HG03135 (cell line): ENCODE measurements around the gene ZNF438.
"Not testable (repeated sequence)": the region's sequence is repeated elsewhere in the genome, so short reads cannot be mapped to it uniquely, and the experiment has no call there.

ENCODE experiments used
- ATAC-seq: cut with Tn5 transposase; IDR thresholded peaks from one replicate; pipeline ENCODE4 v1.9.1; 2021; ENCODE audit warnings: mild to moderate bottlenecking, moderate library complexity; ENCODE audit not compliant: unreplicated experiment

The ZNF438 gene

GRCh38 chr10:30959836-30960210, 71.8 kb downstream of the ZNF438 start:
- ATAC-seq: no peak

DNA sequence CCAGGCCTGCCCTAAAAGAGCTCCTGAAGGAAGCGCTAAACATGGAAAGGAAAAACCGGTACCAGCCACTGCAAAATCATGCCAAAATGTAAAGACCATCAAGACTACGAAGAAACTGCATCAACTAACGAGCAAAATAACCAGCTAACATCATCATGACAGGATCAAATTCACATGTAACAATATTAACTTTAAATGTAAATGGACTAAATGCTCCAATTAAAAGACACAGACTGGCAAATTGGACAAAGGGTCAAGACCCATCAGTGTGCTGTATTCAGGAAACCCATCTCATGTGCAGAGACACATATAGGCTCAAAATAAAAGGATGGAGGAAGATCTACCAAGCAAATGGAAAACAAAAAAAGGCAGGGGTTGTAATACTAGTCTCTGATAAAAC, 82.4 kb downstream of the ZNF438 start:
- not testable (repeated sequence) for ATAC-seq

- ATAC-seq: no peak
These were observed 87.7 kb downstream of the ZNF438 start for GRCh38 chr10:30944005-30944404.

GRCh38 chr10:30943451-30943850, 88.2 kb downstream of the ZNF438 start:
- no peak for ATAC-seq

DNA sequence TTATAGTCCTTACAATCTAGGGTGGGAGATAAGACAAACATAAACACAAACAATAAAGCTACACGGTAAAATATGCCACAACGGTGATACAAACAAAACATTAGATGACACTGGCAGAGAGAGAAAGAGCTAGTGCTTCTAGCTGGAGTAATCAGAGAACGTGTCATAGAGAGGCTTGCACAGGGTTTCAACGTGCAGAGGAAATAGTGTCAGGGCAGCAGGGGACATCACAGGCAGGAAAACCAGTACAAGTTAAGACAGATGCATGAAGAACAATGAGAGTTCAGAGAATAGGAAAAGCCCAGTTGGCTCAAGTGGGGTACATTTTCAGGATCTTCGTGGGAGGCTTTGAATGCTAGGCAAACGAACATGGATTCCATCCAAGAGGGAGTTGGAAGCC, 91.4 kb downstream of the ZNF438 start:
- ATAC-seq: no peak

- no peak for ATAC-seq
These were observed 91.9 kb downstream of the ZNF438 start for GRCh38 chr10:30939643-30940251.

GRCh38 chr10:30935078-30935477, 96.6 kb downstream of the ZNF438 start:
- ATAC-seq: no peak

- ATAC-seq: no peak
These were observed 100.6 kb downstream of the ZNF438 start for GRCh38 chr10:30931094-30931493.

GRCh38 chr10:30929901-30930520, 101.7 kb downstream of the ZNF438 start:
- no peak for ATAC-seq

DNA sequence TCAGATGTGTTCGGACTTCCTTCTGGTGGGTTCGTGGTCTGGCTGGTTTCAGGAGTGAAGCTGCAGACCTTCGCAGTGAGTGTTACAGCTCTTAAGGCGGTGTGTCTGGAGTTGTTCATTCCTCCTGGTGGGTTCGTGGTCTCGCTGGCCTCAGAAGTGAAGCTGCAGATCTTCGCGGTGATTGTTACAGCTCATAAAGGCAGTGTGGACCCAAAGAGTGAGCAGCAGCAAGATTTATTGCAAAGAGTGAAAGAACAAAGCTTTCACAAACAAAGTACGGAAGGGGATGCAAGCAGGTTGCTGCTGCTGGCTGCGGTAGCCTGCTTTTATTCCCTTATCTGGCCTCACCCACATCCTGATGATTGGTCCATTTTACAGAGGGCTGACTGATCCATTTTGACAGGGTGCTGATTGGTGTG, 102.3 kb downstream of the ZNF438 start:
- ATAC-seq: not testable (repeated sequence)

DNA sequence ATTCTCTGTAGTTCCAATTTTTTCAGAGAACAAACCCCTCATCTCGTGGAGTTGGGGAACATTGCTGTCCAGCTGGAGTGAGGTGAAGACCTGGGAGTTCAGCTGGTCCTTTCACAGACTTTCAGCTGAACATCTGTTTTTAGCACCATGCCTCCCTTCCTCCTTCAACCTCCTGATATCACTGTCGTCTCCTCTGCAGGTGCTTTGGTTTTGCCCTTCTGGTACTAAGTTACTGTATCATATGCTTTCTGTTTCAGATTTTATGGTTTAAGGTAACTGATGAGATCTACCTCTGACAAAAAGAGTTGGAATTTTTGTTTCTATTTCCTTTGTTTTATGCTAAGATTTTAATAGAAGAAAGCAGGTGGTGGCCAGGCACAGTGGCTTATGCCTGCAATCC, 102.9 kb downstream of the ZNF438 start:
- peak; percentile 59 for ATAC-seq

GRCh38 chr10:30918651-30919050, 113.0 kb downstream of the ZNF438 start:
- ATAC-seq: no peak

DNA sequence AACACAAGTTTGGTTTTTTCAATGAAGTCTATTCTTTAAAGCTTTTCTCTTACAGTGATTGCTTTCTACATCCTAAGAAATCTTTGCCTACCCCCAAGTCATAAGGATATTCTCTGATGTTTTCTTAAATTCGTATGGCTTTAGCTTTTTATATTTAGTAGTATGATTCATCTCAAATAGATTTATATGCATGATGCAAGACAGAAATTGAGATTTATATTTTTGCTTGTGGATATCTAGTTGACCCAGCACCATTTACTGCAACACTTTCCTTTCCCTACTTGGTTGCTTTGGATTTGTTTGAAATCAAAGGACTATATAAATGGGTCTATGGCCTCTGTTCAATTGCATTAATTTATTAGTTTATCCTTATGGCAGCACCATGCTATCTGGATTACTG, 113.9 kb downstream of the ZNF438 start:
- ATAC-seq: no peak

DNA sequence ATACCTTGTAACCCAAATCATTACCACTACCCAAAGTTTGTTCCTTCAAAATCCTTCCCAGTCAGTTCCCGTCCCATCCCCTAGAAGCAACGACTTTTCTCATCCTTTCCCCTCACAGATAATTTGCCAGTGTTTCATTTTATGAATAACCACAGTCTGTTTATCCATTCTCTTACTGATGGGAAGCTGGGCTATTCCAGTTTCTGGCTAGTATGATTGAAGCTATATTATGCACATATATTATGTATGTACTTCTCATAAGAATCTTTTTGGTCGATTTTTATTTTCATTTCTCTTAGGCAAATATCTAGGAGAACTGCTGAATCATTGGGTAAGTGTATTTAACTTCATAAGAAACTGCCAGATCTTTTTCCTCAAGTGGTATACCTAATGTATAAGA, 114.6 kb downstream of the ZNF438 start:
- no peak for ATAC-seq

- ATAC-seq: no peak
These were observed 116.5 kb downstream of the ZNF438 start for GRCh38 chr10:30915146-30915545.

DNA sequence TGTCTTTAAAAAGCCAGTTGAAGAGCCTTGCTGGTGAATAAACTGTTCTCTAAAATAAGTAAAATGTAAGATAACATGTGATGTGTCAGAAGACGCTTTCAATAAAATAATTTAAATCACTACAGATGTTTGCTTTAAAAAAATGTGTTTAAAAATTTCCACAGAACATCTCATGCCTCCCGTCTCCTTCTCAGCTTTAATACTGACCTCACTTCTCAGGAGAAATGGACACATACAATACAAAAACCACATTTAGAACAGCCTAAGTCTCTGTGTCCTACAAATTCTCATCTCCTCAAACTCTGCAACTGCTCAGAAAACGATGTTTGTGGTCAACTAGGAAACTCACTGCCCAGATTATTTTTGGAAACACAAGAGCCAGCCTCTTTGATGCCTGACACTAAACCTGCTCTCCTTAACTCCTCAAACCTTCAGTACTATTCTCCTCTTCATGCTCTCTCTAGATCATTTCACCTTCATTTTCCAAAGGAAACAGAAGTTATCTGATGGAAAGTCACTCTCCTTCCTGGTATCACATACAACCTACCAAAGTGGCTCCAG, 120.3 kb downstream of the ZNF438 start:
- no peak for ATAC-seq

DNA sequence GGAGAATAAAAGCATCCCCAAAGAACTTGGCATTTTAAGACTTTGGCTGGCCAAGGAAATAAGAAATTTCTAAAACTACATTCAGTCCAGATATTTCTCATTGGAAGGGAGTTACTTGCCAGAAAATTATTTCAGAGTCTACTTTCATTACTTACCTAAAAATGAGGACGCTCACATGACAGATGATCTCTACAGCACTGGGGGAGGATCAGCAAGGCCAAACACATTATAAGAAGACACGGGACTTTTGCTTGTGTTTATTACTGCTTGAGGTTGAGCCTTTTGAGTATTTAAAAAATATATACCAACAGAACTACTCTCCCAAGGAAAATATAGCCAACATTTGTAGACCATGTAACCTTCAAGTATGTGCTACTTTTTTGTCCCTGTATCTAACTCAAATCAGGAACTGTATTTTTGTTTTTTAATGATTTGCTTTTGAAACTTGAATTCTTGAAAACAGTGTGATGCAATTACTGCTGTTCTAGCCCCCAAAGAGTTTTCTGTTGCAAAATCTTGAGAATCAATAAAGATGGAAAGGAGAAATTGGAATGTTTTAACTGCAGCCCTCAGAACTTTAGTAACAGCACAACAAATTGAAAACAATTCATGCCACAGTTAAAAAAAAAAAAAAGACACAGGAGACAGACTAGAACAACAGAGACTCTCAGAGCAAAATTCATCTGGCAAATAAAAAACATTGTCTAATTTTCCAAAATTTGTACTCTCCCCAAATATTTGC, 128.1 kb downstream of the ZNF438 start:
- ATAC-seq: no peak

- no peak for ATAC-seq
These were observed 128.9 kb downstream of the ZNF438 start for GRCh38 chr10:30902621-30903396.

DNA sequence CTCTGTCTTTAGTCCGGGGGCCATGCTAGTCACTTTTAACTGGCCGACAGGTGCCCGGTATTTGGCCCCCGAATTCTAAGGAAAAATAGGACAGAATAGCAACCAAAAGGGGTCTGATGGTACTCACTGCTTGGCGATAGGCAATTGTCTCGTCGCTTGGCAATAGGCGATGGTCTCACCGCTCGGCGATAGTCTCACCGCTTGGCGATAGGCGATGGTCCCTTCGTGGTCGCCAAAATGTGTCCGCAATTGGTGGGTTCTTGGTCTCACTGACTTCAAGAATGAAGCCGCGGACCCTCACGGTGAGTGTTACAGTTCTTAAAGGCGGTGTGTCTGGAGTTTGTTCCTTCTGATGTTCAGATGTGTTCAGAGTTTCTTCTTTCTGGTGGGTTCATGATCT, 130.2 kb downstream of the ZNF438 start:
- not testable (repeated sequence) for ATAC-seq

- ATAC-seq: no peak
These were observed 132.7 kb downstream of the ZNF438 start for GRCh38 chr10:30898964-30899363.

DNA sequence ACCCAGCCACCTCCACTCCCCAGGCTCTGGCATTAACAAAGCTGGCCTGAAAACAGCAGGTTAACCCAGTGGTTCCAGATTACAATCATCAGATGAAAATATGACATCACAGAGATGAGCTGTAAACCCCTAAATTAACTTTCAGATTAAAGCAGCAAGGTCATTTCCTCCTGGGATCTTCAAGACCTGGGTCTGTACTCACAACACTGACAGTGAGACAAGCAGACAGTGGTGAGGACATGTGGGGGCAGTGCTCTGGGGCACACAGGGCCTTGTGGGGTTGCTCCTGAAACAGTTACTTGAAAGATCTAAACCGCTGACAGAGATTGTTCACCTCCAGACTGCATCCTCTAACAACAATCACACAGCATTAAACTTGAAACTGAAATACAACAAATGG, 134.1 kb downstream of the ZNF438 start:
- no peak for ATAC-seq
